ENCODE results near the gene GPATCH3. TPM values are rescaled to one million over a fixed set of nuclear protein-coding genes. Genes with fewer than 3 reads are reported as not detected.
A peak's percentile ranks its signal among the peaks of the same experiment; 100 is the strongest.

The GPATCH3 gene
- total and polyA plus RNA-seq, 8 donors = 10.0 to 17.1 (median 14.4) TPM

DNA sequence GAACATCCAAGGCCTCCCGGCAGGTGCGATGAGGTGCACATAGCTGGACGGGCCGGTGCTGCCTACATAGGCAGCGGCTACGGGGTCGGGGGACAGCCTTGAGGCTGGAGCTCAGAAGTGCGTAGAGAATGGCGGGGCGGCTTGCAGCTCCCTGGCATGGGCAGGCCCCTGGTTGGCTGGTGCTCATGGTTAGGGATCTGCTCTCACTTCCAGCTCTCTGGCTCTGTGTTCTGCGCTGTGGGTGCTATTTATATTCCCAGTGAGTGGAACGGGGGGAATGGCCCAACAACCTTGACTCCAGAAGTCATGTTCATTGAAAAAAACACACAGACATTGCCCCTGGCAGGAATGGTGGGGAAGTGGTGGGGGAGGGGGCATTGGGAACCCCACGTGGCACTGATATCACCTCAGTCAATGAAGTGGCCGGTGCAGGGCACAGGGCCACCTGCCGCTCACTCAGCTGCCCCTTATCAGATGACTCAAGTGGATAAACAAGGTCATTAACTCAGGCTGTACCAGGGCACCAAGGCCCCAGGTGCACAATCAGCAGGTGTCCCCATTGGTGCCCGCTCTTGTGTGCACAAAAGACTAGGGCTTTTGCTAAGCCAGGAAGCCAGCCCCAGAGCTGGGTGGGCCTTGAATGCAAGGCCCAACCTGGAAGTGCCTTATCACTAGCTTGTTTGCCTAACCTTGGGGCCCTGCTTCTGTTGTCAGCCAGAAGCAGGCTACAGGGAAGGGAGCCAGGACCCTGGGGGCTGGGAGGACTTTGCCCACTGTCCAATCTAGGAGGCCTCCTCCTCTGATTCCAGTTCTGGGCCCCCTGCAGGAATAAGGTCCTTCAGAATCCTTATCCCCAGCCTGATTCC is 13.7 kb upstream of the GPATCH3 start, which contains the start of gene NR0B2:
TSS of gene NR0B2 (minus strand) at position 222 of the 866 bp plus-strand sequence. CDS start at position 187, 35 bp downstream.
- ATAC-seq = peak; percentile 79
- TF ChIP-seq, protein P1, sequence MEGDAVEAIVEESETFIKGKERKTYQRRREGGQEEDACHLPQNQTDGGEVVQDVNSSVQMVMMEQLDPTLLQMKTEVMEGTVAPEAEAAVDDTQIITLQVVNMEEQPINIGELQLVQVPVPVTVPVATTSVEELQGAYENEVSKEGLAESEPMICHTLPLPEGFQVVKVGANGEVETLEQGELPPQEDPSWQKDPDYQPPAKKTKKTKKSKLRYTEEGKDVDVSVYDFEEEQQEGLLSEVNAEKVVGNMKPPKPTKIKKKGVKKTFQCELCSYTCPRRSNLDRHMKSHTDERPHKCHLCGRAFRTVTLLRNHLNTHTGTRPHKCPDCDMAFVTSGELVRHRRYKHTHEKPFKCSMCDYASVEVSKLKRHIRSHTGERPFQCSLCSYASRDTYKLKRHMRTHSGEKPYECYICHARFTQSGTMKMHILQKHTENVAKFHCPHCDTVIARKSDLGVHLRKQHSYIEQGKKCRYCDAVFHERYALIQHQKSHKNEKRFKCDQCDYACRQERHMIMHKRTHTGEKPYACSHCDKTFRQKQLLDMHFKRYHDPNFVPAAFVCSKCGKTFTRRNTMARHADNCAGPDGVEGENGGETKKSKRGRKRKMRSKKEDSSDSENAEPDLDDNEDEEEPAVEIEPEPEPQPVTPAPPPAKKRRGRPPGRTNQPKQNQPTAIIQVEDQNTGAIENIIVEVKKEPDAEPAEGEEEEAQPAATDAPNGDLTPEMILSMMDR (IDR thresholded peaks at IDR 0.05) = no peak
- no peaks in the 10 kb centered on the region for H3K27me3 ChIP-seq
- H3K27ac ChIP-seq = peak within 1 kb of the TSS; percentile 55 to 72
- peak; percentile 31 to 85 (median 83) for DNase-seq
- H3K4me3 ChIP-seq = peak within 1 kb of the TSS; percentile 5 to 18
- intact Hi-C loops (cut with DNase I) = no loop called here
- H3K4me1 ChIP-seq = no peaks in the 10 kb centered on the region
- no peaks in the 10 kb centered on the region for H3K36me3 ChIP-seq
- H3K9me3 ChIP-seq = no peaks in the 10 kb centered on the region

DNA sequence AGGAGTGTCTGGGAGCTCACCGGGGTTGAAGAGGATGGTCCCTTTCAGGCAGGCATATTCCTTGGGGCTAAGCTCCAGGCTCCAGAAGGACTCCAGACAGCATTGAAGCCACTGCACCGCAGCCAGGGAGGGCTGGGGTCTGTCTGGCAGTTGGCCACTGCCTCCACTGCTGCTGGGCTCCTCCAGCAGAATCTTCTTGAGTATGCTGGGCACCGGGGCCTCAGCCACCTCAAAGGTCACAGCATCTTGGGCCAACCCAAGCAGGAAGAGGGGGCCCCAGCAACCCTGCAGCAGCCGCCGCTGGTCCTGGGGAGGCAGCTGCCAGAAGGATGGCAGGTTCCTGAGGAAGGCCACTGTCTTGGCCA is 13.1 kb upstream of the GPATCH3 start:
- no peaks in the 10 kb centered on the region for H3K4me1 ChIP-seq
- no peaks in the 10 kb centered on the region for H3K27me3 ChIP-seq
- peak overlapping the region; percentile 5 to 18 for H3K4me3 ChIP-seq
- ATAC-seq (no peak), DNase-seq (no peak)
- H3K36me3 ChIP-seq = no peaks in the 10 kb centered on the region
- peak overlapping the region; percentile 55 to 72 for H3K27ac ChIP-seq
- TF ChIP-seq, protein P1 (IDR thresholded peaks at IDR 0.05) = no peak
- intact Hi-C loops (cut with DNase I) = no loop called here
- no peaks in the 10 kb centered on the region for H3K9me3 ChIP-seq

DNA sequence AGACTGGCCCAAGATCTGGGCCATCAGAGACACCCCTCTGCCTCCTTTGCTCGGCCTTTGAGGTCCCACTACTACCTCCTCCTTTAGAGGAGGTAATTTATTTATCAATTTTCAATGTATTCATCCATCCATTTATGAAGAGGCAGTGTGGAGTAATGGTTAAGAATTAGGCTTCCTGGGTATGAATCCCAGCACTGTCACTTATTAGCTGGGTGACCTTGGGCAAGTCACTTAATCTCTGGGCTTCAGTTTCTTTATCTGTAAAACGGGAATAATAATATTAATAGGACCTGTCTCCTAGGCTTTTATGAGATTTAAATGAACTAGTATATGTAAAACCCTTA is 11.9 kb upstream of the GPATCH3 start:
- TF ChIP-seq, protein P1 (IDR thresholded peaks at IDR 0.05) = no peak
- Histone ChIP-seq H3K4me3 (no peak overlapping the region), H3K27me3 (no peaks in the 10 kb centered on the region), H3K27ac (no peak overlapping the region), H3K36me3 (no peaks in the 10 kb centered on the region), H3K9me3 (no peaks in the 10 kb centered on the region), H3K4me1 (no peaks in the 10 kb centered on the region)
- DNase-seq = no peak
- no peak for ATAC-seq
- intact Hi-C loops (cut with DNase I) = no loop called here

DNA sequence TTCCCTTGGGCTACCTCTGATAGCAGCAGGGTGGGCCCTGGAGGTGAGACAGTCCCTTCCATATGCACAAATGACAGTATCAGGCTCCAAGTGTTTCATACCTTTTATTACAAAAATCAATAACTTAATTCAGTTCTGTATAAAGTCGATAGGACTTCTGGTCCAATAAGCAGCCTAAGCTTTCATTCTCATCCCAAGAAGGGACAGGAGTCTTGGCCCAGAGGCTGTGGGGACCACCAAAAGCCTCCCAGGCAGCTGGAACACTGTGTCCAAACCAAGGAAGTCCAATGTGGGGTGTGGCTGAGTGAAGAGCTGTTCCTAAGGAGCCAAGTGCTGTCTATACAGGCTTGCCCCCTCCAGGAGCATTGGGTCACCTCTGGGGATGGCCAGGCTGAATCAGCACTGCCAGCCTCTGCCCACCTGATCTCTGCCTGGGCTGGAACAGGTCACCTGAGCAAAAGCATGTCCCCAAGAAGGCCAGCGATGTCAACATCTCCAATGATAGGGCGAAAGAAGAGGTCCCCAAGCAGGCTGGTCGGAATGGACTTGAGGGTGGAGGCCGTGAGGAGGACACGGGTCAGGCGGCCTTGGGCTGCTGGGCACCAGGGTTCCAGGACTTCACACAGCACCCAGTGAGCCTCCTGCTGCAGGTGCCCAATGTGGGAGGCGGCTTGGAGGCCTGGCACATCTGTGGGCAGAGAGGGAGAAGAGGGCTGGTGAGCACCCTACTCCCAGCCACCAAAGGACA is 11.3 kb upstream of the GPATCH3 start:
- TF ChIP-seq, protein P1 (IDR thresholded peaks at IDR 0.05) = no peak
- intact Hi-C loops (cut with DNase I) = no loop called here
- H3K36me3 ChIP-seq = no peaks in the 10 kb centered on the region
- no peaks in the 10 kb centered on the region for H3K27me3 ChIP-seq
- no peak overlapping the region for H3K27ac ChIP-seq
- ATAC-seq = no peak
- no peak overlapping the region for H3K4me3 ChIP-seq
- H3K4me1 ChIP-seq = no peaks in the 10 kb centered on the region
- DNase-seq = no peak
- no peaks in the 10 kb centered on the region for H3K9me3 ChIP-seq

Measured in left lung (tissue), 10 donors.